ENCODE results near the gene TCTN1.

- no peak for TF ChIP-seq CTCF (IDR thresholded peaks at IDR 0.05; ENCODE audit: extremely low read depth in 1 of 2, insufficient read depth in 1 of 2, low read depth in 1 of 2, low read length in 2 of 2)
- no peak for TF ChIP-seq MYC (IDR thresholded peaks at IDR 0.05; ENCODE audit: low read depth, low read length)
- no peak for TF ChIP-seq POLR2A (IDR thresholded peaks at IDR 0.05; ENCODE audit: low read depth, low read length)
- TF ChIP-seq POLR2AphosphoS5 (IDR thresholded peaks at IDR 0.05; ENCODE audit: insufficient read depth, low read depth, low read length), result no peak
- no peak for TF ChIP-seq FOS (IDR thresholded peaks at IDR 0.05; ENCODE audit: borderline replicate concordance, insufficient read depth, low read length)
Measured at GRCh38 chr12:110658242-110658641, 44.3 kb downstream of the TCTN1 start.
